GM12878 (cell line): ENCODE results near the gene GRK5. TPM values are rescaled to one million over a fixed set of nuclear protein-coding genes. Genes with fewer than 3 reads are reported as not detected.

Experiments
- ATAC-seq: fragments of 200-7000 bp; cut with Tn5 transposase; 3 replicates; pipeline ENCODE4 v1.9.1; 2020; ENCODE audit warnings: mild to moderate bottlenecking, moderate library complexity
- BruUV-seq: library from RNA; stranded (reverse); fragments of 400-500 nt; replicated peaks from 2 replicates; lab custom pipeline; 2021; lab: Mats Ljungman, UMichigan
- CTCF ChIA-PET: fragments of 300-600 bp; sonication (Branson Sonifier 250); formaldehyde crosslinking; extraction: SDS; loops from one replicate; lab custom pipeline; 2021; ENCODE audit warnings: inconsistent platforms; lab: Yijun Ruan, JAX
- POLR2A ChIA-PET: fragments of 350-600 bp; formaldehyde crosslinking; extraction: SDS; loops from one replicate; lab custom pipeline; 2021; ENCODE audit warnings: inconsistent platforms; lab: Charles Lee
- RAD21 ChIA-PET: fragments of 300-600 bp; sonication (Branson Sonifier 250); formaldehyde crosslinking; loops from one replicate; lab custom pipeline; 2023; ENCODE audit warnings: antibody characterized with exemption; ENCODE audit not compliant: unreplicated experiment; lab: Charles Lee
- SMC1A ChIA-PET: fragments of 300-600 bp; sonication (Branson Sonifier 250); formaldehyde crosslinking; loops from one replicate; lab custom pipeline; 2023; ENCODE audit not compliant: unreplicated experiment, uncharacterized antibody; lab: Charles Lee
- DNase-seq: peaks from one replicate; pipeline ENCODE4 v3.0.0-alpha.2; 2011; ENCODE audit warnings: low read depth, low spot score
- FAIRE-seq: peaks from 3 replicates; lab custom pipeline; 2011; peaks lifted over from hg19 to GRCh38; lab: Jason Lieb, UNC
- H2AFZ ChIP-seq: 2 replicates; pipeline ENCODE4 v1.6.0; 2011; ENCODE audit warnings: low read depth, low read length, control low read depth; ENCODE audit not compliant: control insufficient read depth
- H3K27ac ChIP-seq: 2 replicates; pipeline ENCODE4 v1.5.1; 2011; ENCODE audit warnings: control low read depth; ENCODE audit not compliant: control insufficient read depth, insufficient read depth
- H3K27me3 ChIP-seq, 2 experiments: replicated peaks in 1 of 2; 2 replicates each; pipeline versions ENCODE4 v1.6.0 to v1.6.1; 2011; ENCODE audit warnings: low read length in 1 of 2; ENCODE audit not compliant: control insufficient read depth in 2 of 2, insufficient read depth in 2 of 2
- H3K36me3 ChIP-seq, 2 experiments: 2 replicates each; pipeline ENCODE4 v1.5.1; 2011; ENCODE audit warnings: low read length in 1 of 2; ENCODE audit not compliant: control insufficient read depth in 2 of 2, insufficient read depth in 2 of 2
- H3K4me1 ChIP-seq: 2 replicates; pipeline ENCODE4 v1.6.1; 2011; ENCODE audit warnings: mild to moderate bottlenecking, low read length, moderate library complexity, mixed read lengths; ENCODE audit not compliant: control insufficient read depth, insufficient read depth
- H3K4me2 ChIP-seq: 2 replicates; pipeline ENCODE4 v1.6.0; 2011; ENCODE audit warnings: control low read depth; ENCODE audit not compliant: control insufficient read depth, insufficient read depth
- H3K4me3 ChIP-seq: fragments of 200-600 bp; sonication (generic); 2 replicates; pipeline ENCODE4 v1.5.1; 2016
- H3K79me2 ChIP-seq: 2 replicates; pipeline ENCODE4 v1.6.0; 2011; ENCODE audit warnings: low read length; ENCODE audit not compliant: control insufficient read depth, insufficient read depth
- H3K9ac ChIP-seq: 2 replicates; pipeline ENCODE4 v1.8.0; 2011; ENCODE audit warnings: low read length, control low read depth, mixed read lengths; ENCODE audit not compliant: control insufficient read depth, insufficient read depth
- H3K9me3 ChIP-seq: replicated peaks from 3 replicates; pipeline ENCODE4 v1.5.1; 2011; ENCODE audit warnings: mild to moderate bottlenecking, low read length; ENCODE audit not compliant: control insufficient read depth, insufficient read depth
- H4K20me1 ChIP-seq: 2 replicates; pipeline ENCODE4 v1.6.0; 2011; ENCODE audit not compliant: control insufficient read depth, insufficient read depth
- BHLHE40 ChIP-seq, 2 experiments: fragments of 450-650 bp in 1 of 2; IDR thresholded peaks; 2 replicates each; pipeline ENCODE4 v1.6.1; 2011 to 2017; ENCODE audit warnings: low read depth in 2 of 2, borderline replicate concordance in 1 of 2, improper control_type of control experiment in 1 of 2, low read length in 1 of 2, mild to moderate bottlenecking in 1 of 2
- CBX5 ChIP-seq: sonication (generic); IDR thresholded peaks from 2 replicates; pipeline ENCODE4 v1.6.1; 2016; ENCODE audit warnings: low read depth, moderate library complexity, mild to moderate bottlenecking, inconsistent platforms
- CEBPB ChIP-seq, 2 experiments: fragments of 150-350 bp in 1 of 2; IDR thresholded peaks; 2 replicates each; pipeline ENCODE4 v1.6.1; 2012 to 2014; ENCODE audit warnings: low read depth in 2 of 2, low read length in 2 of 2, borderline replicate concordance in 1 of 2, inconsistent platforms in 1 of 2
- CREM ChIP-seq: IDR thresholded peaks from 2 replicates; pipeline ENCODE4 v1.6.1; 2014; ENCODE audit warnings: antibody characterized with exemption, low read depth
- HSF1 ChIP-seq: fragments of 150-350 bp; IDR thresholded peaks from 2 replicates; pipeline ENCODE4 v1.6.1; 2014; ENCODE audit warnings: mild to moderate bottlenecking, low read depth, low read length
- MXI1 ChIP-seq: fragments of 150-350 bp; IDR thresholded peaks from 2 replicates; pipeline ENCODE4 v1.6.1; 2011; ENCODE audit warnings: low read depth, mild to moderate bottlenecking, inconsistent platforms, low read length, improper control_type of control experiment
- MYB ChIP-seq: fragments of 150-350 bp; IDR thresholded peaks from 2 replicates; pipeline ENCODE4 v1.6.1; 2014; ENCODE audit warnings: mild to moderate bottlenecking, low read depth, low read length, borderline replicate concordance
- NFIC ChIP-seq: IDR thresholded peaks from 2 replicates; pipeline ENCODE4 v1.6.1; 2012; ENCODE audit warnings: low read depth, mild to moderate bottlenecking, inconsistent platforms, low read length, moderate library complexity
- NFYA ChIP-seq: IDR thresholded peaks from 2 replicates; pipeline ENCODE4 v1.6.1; 2011; ENCODE audit warnings: low read depth, mild to moderate bottlenecking, low read length, improper control_type of control experiment, borderline replicate concordance
- RB1 ChIP-seq: fragments of 450-650 bp; formaldehyde crosslinking; IDR thresholded peaks from 2 replicates; pipeline ENCODE4 v1.6.1; 2017; ENCODE audit warnings: mild to moderate bottlenecking, borderline replicate concordance
- RCOR1 ChIP-seq: conservative IDR thresholded peaks from 2 replicates; pipeline ENCODE4 v1.6.1; 2012; ENCODE audit warnings: low read depth, low read length, improper control_type of control experiment
- RFX5 ChIP-seq: IDR thresholded peaks from 2 replicates; pipeline ENCODE4 v1.6.1; 2011; ENCODE audit warnings: low read depth, low read length, improper control_type of control experiment
- SREBF1 ChIP-seq: IDR thresholded peaks from 2 replicates; pipeline ENCODE4 v1.6.1; 2012; ENCODE audit warnings: mild to moderate bottlenecking, low read length
- SREBF2 ChIP-seq: IDR thresholded peaks from 2 replicates; pipeline ENCODE4 v1.6.1; 2012; ENCODE audit warnings: mild to moderate bottlenecking, low read length
- SUZ12 ChIP-seq: fragments of 200-600 bp; sonication (generic); IDR thresholded peaks from one replicate; pipeline ENCODE4 v1.6.1; 2018; ENCODE audit warnings: antibody characterized with exemption, mild to moderate bottlenecking; ENCODE audit not compliant: unreplicated experiment
- TAF1 ChIP-seq: IDR thresholded peaks from 2 replicates; pipeline ENCODE4 v1.6.1; 2011; ENCODE audit warnings: mild to moderate bottlenecking, low read depth, low read length, borderline replicate concordance
- YBX1 ChIP-seq: fragments of 450-650 bp; IDR thresholded peaks from 2 replicates; pipeline ENCODE4 v1.6.1; 2016; ENCODE audit warnings: antibody characterized with exemption
- ZSCAN29 ChIP-seq: fragments of 450-650 bp; IDR thresholded peaks from 2 replicates; pipeline ENCODE4 v1.6.1; 2017; ENCODE audit warnings: mild to moderate bottlenecking, moderate library complexity
- WGBS: methylation state at CpG from one replicate; pipeline ENCODE4 v1.1.6; 2016; ENCODE audit warnings: low lambda C conversion rate; ENCODE audit not compliant: insufficient replicate concordance, insufficient coverage; ENCODE audit errors: missing lambda C conversion rate; 5-methylcytosine and 5-hydroxymethylcytosine counted together
- in situ Hi-C: fragments of 300-500 bp; cut with MboI; formaldehyde crosslinking; loops from 9 replicates; pipeline ENCODE4 v1.14.3; 2018; ENCODE audit warnings: mixed read lengths
- intact Hi-C: fragments of 100-400 bp; cut with micrococcal nuclease; formaldehyde crosslinking; loops from one replicate; pipeline ENCODE4 v1.14.2; 2022; ENCODE audit not compliant: unreplicated experiment
- polyA plus RNA-seq, 11 experiments: library from polyadenylated mRNA; depleted of rRNA in 4 of 11; unstranded in 6 of 11; stranded (reverse) in 5 of 11; fragments of >200 nt; fragmentation: Nextera tagmentation in 4 of 11; fragmentation: Illumina TruSeq in 1 of 11; extraction: Ambion mirVana in 4 of 11; extraction: Trizol in 1 of 11; gene quantifications; 1 replicate in 1 of 11; 2 replicates in 10 of 11; pipeline versions ENCODE4 v1.2.1 to v1.2.3, GENCODE V29; 2011 to 2016; ENCODE audit warnings: inconsistent platforms in 2 of 11, missing spikeins in 2 of 11, low read depth in 1 of 11
- total RNA-seq, 4 experiments: library from RNA; depleted of rRNA in 3 of 4; stranded (reverse); fragments of >200 nt in 3 of 4; fragmentation: Illumina TruSeq in 1 of 4; extraction: Trizol in 1 of 4; gene quantifications; 2 replicates each; pipeline versions ENCODE4 v1.2.1 to v1.2.3, GENCODE V29; 2013 to 2021

The GRK5 gene
- total and polyA plus RNA-seq, 10 of the 15 experiments (the other 5 are each of a cell fraction or from before 2014, with no cell fraction given), result 0.11 to 22.1 (median 10.0) TPM

DNA sequence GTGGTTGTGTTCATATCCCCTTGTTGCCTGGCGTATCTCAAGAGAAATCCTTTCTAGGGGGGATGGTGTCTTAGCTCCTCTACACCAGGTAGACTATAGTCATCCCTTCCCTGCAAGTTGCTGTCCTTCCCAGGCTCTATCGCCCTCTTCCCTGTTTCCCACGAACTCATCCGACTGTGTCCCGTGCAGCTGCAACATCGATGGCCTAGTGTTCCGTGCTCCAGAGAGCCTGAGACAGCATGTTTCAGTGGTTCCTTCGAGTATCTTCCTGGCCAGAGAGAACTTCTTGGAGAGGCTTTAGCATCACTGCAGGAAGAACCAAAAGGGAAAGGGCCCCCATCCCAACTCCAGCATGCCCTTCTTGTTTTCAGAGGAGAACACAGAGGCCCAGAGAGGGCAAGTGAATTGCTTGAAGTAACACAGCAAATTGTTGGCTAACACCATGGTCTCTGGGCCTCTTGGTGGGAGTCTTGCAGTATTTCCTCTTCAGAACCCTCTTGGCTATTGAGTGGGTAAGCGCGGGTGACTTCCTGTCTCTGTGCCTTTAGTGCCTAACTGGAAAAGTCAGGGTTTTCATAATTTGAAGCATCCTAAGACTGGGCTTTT is 172.2 kb downstream of the GRK5 start:
- Histone ChIP-seq H3K36me3 (peaks cover 3% of the 10 kb centered on the region in 2 experiments; a peak in 3 of 4 replicates), H4K20me1 (peaks cover 5% of the 10 kb centered on the region; the same call in 1 of the 2 replicates), H3K4me1 (no peaks in the 10 kb centered on the region; the same call in 1 of the 2 replicates), H3K4me2 (no peak overlapping the region), H3K4me3 (no peak overlapping the region), H3K9me3 (no peaks in the 10 kb centered on the region), H3K9ac (no peak overlapping the region), H2AFZ (no peak overlapping the region), H3K79me2 (no peaks in the 10 kb centered on the region), H3K27me3 (no peaks in the 10 kb centered on the region), H3K27ac (no peak overlapping the region)
- no peak for DNase-seq
- ATAC-seq, result no peak
- TF ChIP-seq CREM (no peak), RFX5 (no peak), MXI1 (no peak), BHLHE40 (IDR thresholded peaks at IDR 0.05; ENCODE audit: borderline replicate concordance in 1 of 2, low read depth in 2 of 2, low read length in 1 of 2) (no peak), RCOR1 (no peak), SREBF2 (no peak), RB1 (no peak), TAF1 (no peak), NFIC (no peak), CEBPB (IDR thresholded peaks at IDR 0.05; ENCODE audit: borderline replicate concordance in 1 of 2, low read depth in 2 of 2, low read length in 2 of 2) (no peak), ZSCAN29 (no peak), HSF1 (no peak), CBX5 (no peak), YBX1 (no peak), NFYA (no peak), SREBF1 (no peak), SUZ12 (no peak), MYB (no peak)
- ChIA-PET POLR2A (no interaction called here), SMC1A (interaction anchor here (1.1 kb wide), 1 partner anchor 164 kb away, joined by 3 read pairs; no protein-coding TSS in a partner anchor), RAD21 (interaction anchor here (0.6 kb wide), 1 partner anchor 141 kb away, joined by 3 read pairs; no protein-coding TSS in a partner anchor), CTCF (interaction anchor here (1.2 kb wide), 1 partner anchor 180 kb away, joined by 3 read pairs; no protein-coding TSS in a partner anchor)
- BruUV-seq, result no TSS peak
- in situ Hi-C loops, result no loop called here
- 97% methylated on average over 10 of the region's 10 CpGs for WGBS
- FAIRE-seq, result no peak
- intact Hi-C loops, result no loop called here
